SK-N-MC (cell line): ENCODE results near the gene MYB.

Experiments
- DNase-seq: peaks from one replicate; pipeline ENCODE4 v3.0.0-alpha.2; 2011; ENCODE audit warnings: low read depth, low spot score
- H3K27ac ChIP-seq: fragments of 200-600 bp; sonication (generic); 2 replicates; pipeline ENCODE4 v1.5.1; 2016; ENCODE audit warnings: mixed run types
- H3K36me3 ChIP-seq: fragments of 200-600 bp; sonication (generic); 2 replicates; pipeline ENCODE4 v1.6.1; 2017; ENCODE audit warnings: antibody characterized with exemption, low read length, mixed read lengths; ENCODE audit not compliant: insufficient read depth
- H3K4me3 ChIP-seq: fragments of 200-600 bp; sonication (generic); 2 replicates; pipeline ENCODE4 v1.5.1; 2016
- H3K9ac ChIP-seq: fragments of 200-600 bp; sonication (generic); 2 replicates; pipeline ENCODE4 v1.8.0; 2017; ENCODE audit warnings: mixed run types, mixed read lengths; ENCODE audit not compliant: insufficient read length
- H3K9me3 ChIP-seq: fragments of 200-600 bp; sonication (generic); 2 replicates; pipeline ENCODE4 v1.6.1; 2017; ENCODE audit warnings: low read depth, mild to moderate bottlenecking, antibody characterized with exemption, low read length, moderate library complexity, mixed read lengths
- EZH2 ChIP-seq: fragments of 200-600 bp; sonication (generic); IDR thresholded peaks from one replicate; pipeline ENCODE4 v1.6.1; 2017; ENCODE audit warnings: antibody characterized with exemption
- FOXP2 ChIP-seq: optimal IDR thresholded peaks from 2 replicates; pipeline ENCODE3; 2011; ENCODE audit warnings: mild to moderate bottlenecking, moderate library complexity; ENCODE audit not compliant: insufficient read depth; ENCODE audit errors: extremely low read length, control extremely low read depth
- POLR2AphosphoS5 ChIP-seq: IDR thresholded peaks from 2 replicates; pipeline ENCODE4 v1.6.1; 2012; ENCODE audit warnings: mild to moderate bottlenecking, low read depth, low read length, borderline replicate concordance

MYB gene

DNA sequence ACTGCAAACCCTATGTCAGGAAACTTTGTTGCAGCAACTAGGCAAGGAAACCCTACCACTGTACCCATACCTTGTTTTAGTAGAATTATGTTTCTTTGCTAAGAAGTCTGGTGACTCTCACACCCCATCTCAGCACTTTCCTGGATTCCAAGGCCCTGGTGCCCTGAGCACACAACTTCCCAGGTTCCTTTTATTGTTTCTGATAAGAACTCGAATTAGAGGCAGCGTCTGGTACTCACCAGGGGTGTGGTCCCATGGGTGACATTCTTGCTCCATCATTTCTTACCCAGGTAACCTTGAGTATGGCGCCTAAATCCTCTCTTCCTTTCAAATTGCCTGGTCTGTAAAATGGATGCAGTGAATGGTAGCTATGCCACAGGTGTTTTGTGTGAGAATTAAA is 34.1 kb downstream of the MYB start:
- TF ChIP-seq EZH2 (no peak), POLR2AphosphoS5 (no peak), FOXP2 (no peak)
- H3K36me3 ChIP-seq = peaks cover 26% of the 10 kb centered on the region
- no peak for DNase-seq

DNA sequence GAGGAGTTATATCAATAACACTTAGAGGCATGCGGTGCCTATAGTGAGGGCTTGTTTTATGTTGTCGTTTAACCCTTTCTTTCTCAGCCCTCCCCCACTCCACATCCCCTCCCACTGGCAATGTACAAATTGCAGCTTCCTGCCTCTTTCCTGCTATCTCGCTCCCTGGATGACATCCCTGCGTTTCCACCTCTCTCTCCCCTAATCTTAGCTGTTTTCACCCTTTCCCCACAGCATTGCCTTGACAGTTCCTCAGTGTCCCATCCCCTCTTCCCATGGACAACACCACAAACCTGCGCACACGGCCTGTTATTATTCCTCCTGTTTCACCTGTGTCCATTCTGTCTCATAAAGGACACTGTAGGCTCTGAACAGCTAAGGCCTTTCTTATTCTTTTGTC is 34.5 kb downstream of the MYB start:
- no peak overlapping the region for H3K9ac ChIP-seq
- no peak overlapping the region for H3K4me3 ChIP-seq
- TF ChIP-seq POLR2AphosphoS5 (no peak), FOXP2 (no peak), EZH2 (no peak)
- no peaks in the 10 kb centered on the region for H3K9me3 ChIP-seq
- H3K36me3 ChIP-seq = peaks cover 25% of the 10 kb centered on the region
- no peak overlapping the region for H3K27ac ChIP-seq
- no peak for DNase-seq

More for the DNA sequence above, 34.1 kb downstream of the MYB start:
- Histone ChIP-seq H3K9me3 (no peaks in the 10 kb centered on the region), H3K27ac (no peak overlapping the region), H3K9ac (no peak overlapping the region), H3K4me3 (no peak overlapping the region)

DNA sequence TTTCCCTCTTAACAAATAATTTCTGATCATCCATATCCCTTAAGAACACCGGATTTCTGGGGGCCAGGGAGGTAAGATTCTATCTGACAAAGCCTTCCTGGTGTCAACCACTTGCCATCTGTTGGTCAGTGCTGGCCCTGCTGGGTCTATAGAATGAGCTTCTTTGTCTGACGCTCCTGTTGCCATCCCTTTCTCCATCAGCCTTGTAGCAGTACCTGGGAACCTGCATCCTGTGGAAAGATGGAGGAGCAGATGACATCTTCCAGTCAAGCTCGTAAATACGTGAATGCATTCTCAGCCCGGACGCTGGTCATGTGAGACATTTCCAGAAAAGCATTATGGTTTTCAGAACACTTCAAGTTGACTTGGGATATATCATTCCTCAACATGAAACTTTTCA is 36.6 kb downstream of the MYB start:
- no peak for DNase-seq
- Histone ChIP-seq H3K27ac (no peak overlapping the region), H3K4me3 (no peak overlapping the region), H3K9me3 (no peaks in the 10 kb centered on the region), H3K36me3 (peaks cover 23% of the 10 kb centered on the region), H3K9ac (no peak overlapping the region)
- TF ChIP-seq POLR2AphosphoS5 (no peak), FOXP2 (no peak), EZH2 (no peak)

DNA sequence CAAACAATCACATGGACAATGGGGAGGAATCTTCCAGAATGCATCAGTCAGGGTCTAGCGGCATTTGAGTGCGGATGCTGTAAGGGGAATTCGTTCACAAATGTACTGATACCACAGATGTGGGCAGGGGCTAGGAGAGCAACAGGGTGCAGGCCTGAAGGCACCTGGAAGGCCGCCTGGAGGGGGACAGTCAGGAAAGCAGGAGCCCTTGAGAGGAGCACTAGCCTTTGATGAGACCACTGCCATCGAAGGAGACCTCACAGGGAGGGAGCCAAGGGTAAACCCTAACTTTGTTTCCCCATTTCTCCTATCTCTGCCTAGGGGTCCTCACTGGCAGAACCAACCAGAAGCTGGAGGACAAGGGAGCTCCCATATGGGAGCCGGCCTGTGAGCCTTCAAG is 38.2 kb downstream of the MYB start:
- H3K4me3 ChIP-seq = no peak overlapping the region
- no peaks in the 10 kb centered on the region for H3K9me3 ChIP-seq
- H3K36me3 ChIP-seq = peaks cover 23% of the 10 kb centered on the region
- no peak overlapping the region for H3K9ac ChIP-seq
- H3K27ac ChIP-seq = no peak overlapping the region
- no peak for DNase-seq
- TF ChIP-seq POLR2AphosphoS5 = no peak
- TF ChIP-seq EZH2 = no peak
- no peak for TF ChIP-seq FOXP2

DNA sequence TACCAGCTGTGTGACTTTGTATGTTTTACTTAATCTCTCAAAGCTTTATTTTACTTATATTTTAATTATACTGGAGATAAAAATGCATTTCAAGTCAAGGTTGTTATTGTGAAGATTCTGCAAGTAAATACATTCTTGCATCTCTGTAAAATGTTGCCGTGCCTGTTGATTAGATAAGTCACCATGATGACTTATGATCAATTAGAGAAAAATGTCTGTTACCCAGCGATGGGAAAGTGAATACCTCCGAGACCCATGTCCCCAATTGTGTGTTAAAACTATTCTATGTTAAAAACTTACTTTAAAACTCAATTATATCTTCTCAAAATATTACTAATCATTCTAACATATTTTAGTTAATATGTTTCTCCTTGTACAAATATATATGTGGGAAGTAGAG is 39.9 kb downstream of the MYB start:
- DNase-seq = no peak
- no peak overlapping the region for H3K4me3 ChIP-seq
- no peaks in the 10 kb centered on the region for H3K9me3 ChIP-seq
- peaks cover 23% of the 10 kb centered on the region for H3K36me3 ChIP-seq
- TF ChIP-seq POLR2AphosphoS5 = no peak
- no peak for TF ChIP-seq FOXP2
- TF ChIP-seq EZH2 = no peak
- no peak overlapping the region for H3K9ac ChIP-seq
- no peak overlapping the region for H3K27ac ChIP-seq

DNA sequence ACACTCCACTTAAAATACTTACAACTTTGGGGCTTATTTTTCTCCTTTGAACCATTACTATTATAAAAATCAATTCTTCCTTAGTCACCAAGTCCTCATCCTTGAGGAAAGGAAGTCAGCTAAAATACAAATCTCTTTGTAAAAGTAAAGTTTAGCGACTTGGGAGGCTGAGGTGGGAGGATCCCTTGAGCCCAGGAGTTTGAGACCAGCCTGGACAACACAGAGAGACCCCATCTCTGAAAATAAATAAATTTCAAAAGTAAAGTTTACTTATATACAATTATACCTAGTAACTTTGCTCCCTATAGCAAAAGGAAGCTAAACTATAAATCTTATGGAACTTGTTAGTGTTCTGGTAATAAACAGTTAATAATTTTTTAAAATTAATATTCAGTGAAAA is 40.4 kb downstream of the MYB start:
- TF ChIP-seq POLR2AphosphoS5 (no peak), FOXP2 (no peak), EZH2 (no peak)
- DNase-seq = no peak
- no peaks in the 10 kb centered on the region for H3K9me3 ChIP-seq
- no peak overlapping the region for H3K9ac ChIP-seq
- H3K36me3 ChIP-seq = peaks cover 23% of the 10 kb centered on the region
- no peak overlapping the region for H3K27ac ChIP-seq
- no peak overlapping the region for H3K4me3 ChIP-seq

DNA sequence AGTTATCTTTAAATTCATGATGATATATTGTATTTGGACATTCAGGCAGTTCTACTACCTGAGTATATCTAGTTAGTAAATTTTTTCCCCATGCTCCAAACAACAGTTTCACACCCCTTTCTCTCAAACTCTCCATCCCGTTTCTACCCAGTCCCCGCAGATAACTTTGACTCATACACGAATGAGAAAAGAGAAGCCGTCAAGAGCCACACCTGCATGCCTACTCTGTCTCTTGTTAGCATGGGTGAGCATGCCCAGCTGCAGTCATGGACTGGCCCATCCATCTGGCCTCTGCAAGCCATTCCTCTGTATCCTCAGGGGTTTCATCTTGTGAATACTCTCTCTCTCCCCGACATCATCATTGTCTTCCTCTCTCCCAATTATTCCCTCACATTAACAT is 41.5 kb downstream of the MYB start:
- Histone ChIP-seq H3K36me3 (peaks cover 19% of the 10 kb centered on the region), H3K27ac (no peak overlapping the region), H3K9me3 (no peaks in the 10 kb centered on the region), H3K4me3 (no peak overlapping the region), H3K9ac (no peak overlapping the region)
- no peak for DNase-seq
- TF ChIP-seq EZH2 = no peak
- TF ChIP-seq POLR2AphosphoS5 = no peak
- TF ChIP-seq FOXP2 = no peak

DNA sequence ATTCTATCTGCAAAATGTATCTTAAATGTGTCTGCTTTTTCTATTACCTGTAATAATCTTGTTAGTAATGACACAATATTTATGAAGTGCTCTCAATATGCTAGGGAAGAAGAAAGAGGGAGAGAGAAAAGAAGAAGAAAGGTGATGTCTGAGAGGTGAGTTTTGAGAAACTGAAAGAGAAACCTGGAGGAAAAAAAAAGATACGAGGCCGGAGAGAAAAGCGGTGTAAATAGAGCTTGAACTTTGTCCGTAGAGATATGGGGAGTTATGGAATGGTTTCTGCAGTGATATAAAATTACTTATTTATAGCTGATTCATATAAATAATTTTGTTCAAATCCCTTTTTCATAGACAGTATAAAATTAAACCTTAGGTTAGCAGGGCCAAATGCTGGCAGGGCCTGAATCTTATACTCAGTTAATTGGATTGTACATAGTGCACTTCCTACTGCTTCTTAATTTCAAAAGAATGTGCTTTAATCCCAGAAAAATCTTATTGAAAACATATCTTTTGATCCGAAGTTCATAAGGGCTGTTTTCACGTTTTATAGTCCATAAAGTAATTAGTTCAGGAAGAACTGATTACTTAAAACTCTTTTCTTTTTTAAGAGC is 43.0 kb downstream of the MYB start:
- Histone ChIP-seq H3K4me3 (no peak overlapping the region), H3K36me3 (peaks cover 13% of the 10 kb centered on the region; the same call in 1 of the 2 replicates), H3K9ac (no peak overlapping the region), H3K27ac (no peak overlapping the region), H3K9me3 (no peaks in the 10 kb centered on the region)
- no peak for DNase-seq
- TF ChIP-seq POLR2AphosphoS5 (no peak), FOXP2 (no peak), EZH2 (no peak)

DNA sequence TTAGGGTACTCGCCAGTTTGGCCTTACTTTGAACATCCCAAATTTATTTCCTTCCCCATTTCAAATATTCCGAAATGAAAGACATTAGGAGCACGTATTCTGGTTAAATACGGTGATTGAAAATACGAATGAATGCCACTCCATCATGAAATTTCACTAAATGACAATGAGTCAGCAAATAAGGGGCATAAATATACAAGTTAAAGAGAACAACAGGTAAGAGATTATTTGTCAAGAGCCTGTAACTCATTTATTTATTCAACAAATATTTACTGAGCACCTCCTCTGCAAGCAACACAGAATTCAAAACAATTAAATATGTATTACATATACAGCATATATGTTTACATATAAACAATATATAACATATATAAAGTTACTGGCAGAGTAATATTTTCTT is 44.8 kb downstream of the MYB start:
- no peak overlapping the region for H3K9ac ChIP-seq
- H3K27ac ChIP-seq = no peak overlapping the region
- no peak for DNase-seq
- H3K36me3 ChIP-seq = no peaks in the 10 kb centered on the region
- TF ChIP-seq POLR2AphosphoS5 (no peak), FOXP2 (no peak), EZH2 (no peak)
- no peaks in the 10 kb centered on the region for H3K9me3 ChIP-seq
- no peak overlapping the region for H3K4me3 ChIP-seq

DNA sequence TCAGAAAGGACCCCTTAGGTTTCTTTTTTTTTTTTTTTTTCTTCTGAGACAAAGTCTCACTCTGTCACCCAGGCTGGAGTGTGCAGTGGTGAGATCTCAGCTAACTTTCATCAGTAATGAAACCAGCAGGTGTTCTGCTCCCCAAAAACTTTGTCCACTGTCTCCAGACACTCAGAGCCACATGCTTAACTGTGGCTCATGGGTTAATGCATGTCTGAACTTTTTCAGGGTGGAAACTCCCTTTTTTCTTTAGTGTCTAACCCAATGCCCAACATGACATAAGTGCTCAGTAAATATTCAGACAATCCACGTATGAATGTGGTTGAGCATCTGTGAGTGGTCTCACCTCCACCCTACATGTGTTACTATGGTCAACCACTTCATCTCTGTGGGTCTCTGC is 45.4 kb downstream of the MYB start:
- no peak for DNase-seq
- no peak overlapping the region for H3K9ac ChIP-seq
- H3K27ac ChIP-seq = no peak overlapping the region
- H3K4me3 ChIP-seq = no peak overlapping the region
- TF ChIP-seq EZH2 (no peak), FOXP2 (no peak), POLR2AphosphoS5 (no peak)
- no peaks in the 10 kb centered on the region for H3K36me3 ChIP-seq
- no peaks in the 10 kb centered on the region for H3K9me3 ChIP-seq
